Choroid plexus epithelial cell (primary cell): Measurements from ENCODE around the gene CLDN34.

Source experiments
- DNase-seq: peaks from one replicate; pipeline ENCODE4 v3.0.0-alpha.2; 2010; ENCODE audit warnings: low read depth
- H3K4me3 ChIP-seq: 2 replicates; pipeline ENCODE4 v1.5.1; 2011; ENCODE audit warnings: low read depth, mild to moderate bottlenecking, control low read depth, low read length, moderate library complexity
- CTCF ChIP-seq: conservative IDR thresholded peaks from 2 replicates; pipeline ENCODE4 v1.5.1; 2011; ENCODE audit warnings: low read depth, mild to moderate bottlenecking, control low read depth, inconsistent platforms, low read length, moderate library complexity

CLDN34 gene

GRCh38 chrX:9992061-9992460, 24.9 kb downstream of the CLDN34 start:
- no peak for DNase-seq
- no peak overlapping the region for H3K4me3 ChIP-seq
- no peak for TF ChIP-seq CTCF

GRCh38 chrX:9992724-9993123, 25.6 kb downstream of the CLDN34 start:
- DNase-seq = no peak
- no peak for TF ChIP-seq CTCF
- H3K4me3 ChIP-seq = no peak overlapping the region

- H3K4me3 ChIP-seq = no peak overlapping the region
- peak; percentile 83 for DNase-seq
- peak; percentile 91 for TF ChIP-seq CTCF
Measured at GRCh38 chrX:9995855-9996339, 28.7 kb downstream of the CLDN34 start.

GRCh38 chrX:9997041-9997440, 29.9 kb downstream of the CLDN34 start:
- H3K4me3 ChIP-seq = no peak overlapping the region
- DNase-seq = no peak
- TF ChIP-seq CTCF = no peak

GRCh38 chrX:9997524-9997923, 30.4 kb downstream of the CLDN34 start:
- DNase-seq = no peak
- TF ChIP-seq CTCF = no peak
- H3K4me3 ChIP-seq = no peak overlapping the region

GRCh38 chrX:10001496-10001895, 34.3 kb downstream of the CLDN34 start:
- no peak overlapping the region for H3K4me3 ChIP-seq
- no peak for TF ChIP-seq CTCF
- DNase-seq = no peak

- H3K4me3 ChIP-seq = no peak overlapping the region
- TF ChIP-seq CTCF = no peak
- no peak for DNase-seq
Measured at GRCh38 chrX:10004832-10005475, 37.8 kb downstream of the CLDN34 start.
